Epidermal melanocyte (primary cell): ENCODE results near the gene TRIM38.
"Not testable (repeated sequence)": the region's sequence is repeated elsewhere in the genome, so short reads cannot be mapped to it uniquely, and the experiment has no call there.

Experiments used
- DNase-seq: peaks from one replicate; pipeline ENCODE4 v3.0.0; 2011; ENCODE audit warnings: low spot score; ENCODE audit not compliant: insufficient read length

TRIM38 gene

GRCh38 chr6:25939593-25939992 lies 23.0 kb upstream of the TRIM38 start:
- no peak for DNase-seq

DNA sequence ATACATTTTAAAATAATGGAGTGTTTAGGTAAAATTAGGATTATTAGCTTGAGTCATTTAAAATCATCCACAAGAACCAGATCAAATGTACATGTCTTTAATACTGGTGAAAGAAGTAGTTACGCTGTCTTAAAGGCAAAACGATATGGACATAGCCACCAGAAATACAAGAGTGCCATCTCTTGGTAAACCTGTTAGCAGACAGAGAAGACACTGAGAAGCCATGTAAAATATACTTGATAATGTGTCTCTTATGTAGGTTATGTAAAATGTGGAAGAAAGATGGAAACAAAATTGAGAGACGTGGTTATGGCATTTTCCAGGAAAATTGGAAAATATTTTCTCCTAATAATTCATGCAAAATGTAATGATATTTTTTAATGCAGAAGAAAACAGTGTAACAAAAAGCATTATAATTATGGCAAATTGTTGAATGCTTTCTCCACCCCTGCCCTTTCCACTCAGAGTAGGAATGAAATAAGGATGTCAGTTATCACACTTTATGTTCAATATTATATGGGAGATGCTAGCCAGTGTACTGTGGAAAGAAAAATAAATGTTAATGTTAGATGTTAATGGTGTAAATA lies 19.9 kb upstream of the TRIM38 start:
- no peak for DNase-seq

- DNase-seq: no peak
These were observed 18.7 kb upstream of the TRIM38 start for GRCh38 chr6:25943887-25944286.

- no peak for DNase-seq
These were observed 17.7 kb upstream of the TRIM38 start for GRCh38 chr6:25944688-25945574.

DNA sequence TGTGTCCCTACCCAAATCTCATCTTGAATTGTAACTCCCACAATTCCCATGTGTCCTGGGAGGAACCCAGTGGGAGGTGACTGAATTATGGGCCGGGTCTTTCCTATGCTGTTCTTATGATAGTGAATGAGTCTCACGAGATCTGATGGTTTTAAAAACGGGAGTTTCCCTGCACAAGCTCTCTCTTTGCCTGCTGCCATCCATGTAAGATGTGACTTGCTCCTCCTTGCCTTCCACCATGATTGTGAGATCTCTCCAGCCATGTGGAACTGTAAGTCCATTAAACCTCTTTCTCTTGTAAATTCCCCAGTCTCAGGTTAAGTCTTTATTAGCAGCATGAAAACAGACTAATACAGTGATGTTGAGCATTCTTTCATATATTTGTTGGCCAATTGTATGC lies 16.9 kb upstream of the TRIM38 start:
- not testable (repeated sequence) for DNase-seq

DNA sequence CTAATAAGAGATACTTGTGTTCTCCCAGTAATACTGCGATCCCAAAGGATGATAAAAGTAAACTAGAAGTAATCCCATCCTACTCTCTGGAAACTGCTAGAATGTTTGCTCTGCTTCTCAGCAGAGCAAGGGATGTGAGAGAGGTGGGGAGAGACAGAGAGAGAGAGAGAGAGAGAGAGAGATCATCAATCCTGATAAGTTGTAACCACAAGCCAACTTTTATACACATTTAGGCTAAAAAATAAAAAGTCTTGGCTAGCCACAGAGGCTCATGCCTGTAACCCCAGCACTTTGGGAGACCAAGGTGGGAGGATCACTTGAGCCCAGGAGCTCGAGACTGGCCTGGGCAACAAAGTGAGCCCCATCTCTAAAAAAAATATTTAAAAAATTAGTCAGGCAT lies 16.0 kb upstream of the TRIM38 start:
- no peak for DNase-seq

GRCh38 chr6:25947492-25947891 lies 15.1 kb upstream of the TRIM38 start:
- DNase-seq: not testable (repeated sequence)

DNA sequence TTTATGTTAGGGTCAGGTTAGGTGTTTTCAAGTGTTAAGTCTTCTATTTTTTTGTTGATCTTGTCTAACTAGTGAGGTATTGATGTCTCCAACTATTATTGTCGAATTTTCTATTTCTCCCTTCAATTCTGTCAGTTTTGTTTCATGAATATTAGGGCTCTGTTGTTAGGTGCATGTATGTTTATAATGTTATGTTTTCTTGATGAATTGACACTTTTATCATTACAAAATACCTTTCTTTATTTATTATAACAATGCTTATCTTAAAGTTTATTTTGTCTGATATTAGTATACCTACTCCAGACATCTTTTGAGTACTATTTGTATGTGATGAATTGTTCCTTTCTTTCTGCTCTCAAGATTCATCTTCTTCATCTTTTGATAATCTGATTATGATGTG lies 12.9 kb upstream of the TRIM38 start:
- DNase-seq: no peak

- no peak for DNase-seq
These were observed 12.3 kb upstream of the TRIM38 start for GRCh38 chr6:25950297-25950696.

DNA sequence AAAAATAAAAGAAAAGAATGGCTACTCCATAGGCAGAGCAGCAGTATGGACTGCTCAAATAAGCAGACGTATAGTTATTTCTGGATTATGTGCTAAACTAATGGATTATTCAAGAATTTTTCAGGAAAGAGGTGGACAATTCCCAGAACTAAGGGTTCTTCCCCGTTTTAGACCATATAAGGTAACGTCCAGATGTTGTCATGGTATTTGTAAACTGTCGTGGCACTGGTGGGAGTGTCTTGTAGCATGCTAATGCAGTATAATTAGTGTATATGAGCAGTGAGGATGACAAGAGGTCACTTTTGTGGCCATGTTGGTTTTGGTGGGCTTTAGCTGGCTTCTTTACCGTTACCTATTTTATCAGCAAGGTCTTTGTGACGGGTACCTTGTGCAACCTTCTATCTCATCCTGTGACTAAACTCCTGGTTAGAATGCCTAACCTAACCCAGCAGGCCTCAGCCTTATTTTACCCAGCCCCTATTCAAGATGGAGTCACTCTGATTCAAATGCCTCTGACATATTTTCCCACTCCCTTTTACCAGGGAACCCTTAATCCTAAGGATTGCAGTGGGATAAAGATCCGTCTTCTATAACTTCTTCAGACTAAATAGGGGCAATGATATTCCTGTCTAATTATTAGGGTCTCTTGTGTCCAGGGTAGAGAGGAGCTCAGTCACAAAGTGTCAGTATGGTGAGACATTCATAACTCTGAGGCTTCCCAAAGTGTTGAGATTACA lies 11.1 kb upstream of the TRIM38 start:
- DNase-seq: no peak

- DNase-seq: no peak
These were observed 10.1 kb upstream of the TRIM38 start for GRCh38 chr6:25952535-25952934.

DNA sequence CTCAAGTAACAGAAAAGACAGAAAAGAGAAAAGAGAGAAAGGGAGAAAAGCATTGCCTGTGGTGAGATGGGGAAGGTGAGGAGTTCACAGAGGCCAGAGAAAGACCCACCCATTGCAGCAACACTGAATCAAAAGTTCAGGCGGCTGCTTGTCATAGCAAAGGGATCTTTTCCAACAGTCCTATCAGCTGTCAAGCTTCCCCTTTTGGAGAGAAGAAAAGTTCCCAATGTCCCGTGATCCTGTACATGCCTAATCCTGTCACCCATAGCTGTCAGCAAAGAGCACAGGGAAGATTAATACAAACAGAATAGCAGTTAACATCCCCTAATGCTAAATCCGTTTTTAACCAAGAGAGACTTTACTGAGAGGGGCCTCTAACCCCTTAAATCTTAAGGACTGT lies 8.9 kb upstream of the TRIM38 start:
- no peak for DNase-seq

- no peak for DNase-seq
These were observed 7.8 kb upstream of the TRIM38 start for GRCh38 chr6:25954756-25955155.

DNA sequence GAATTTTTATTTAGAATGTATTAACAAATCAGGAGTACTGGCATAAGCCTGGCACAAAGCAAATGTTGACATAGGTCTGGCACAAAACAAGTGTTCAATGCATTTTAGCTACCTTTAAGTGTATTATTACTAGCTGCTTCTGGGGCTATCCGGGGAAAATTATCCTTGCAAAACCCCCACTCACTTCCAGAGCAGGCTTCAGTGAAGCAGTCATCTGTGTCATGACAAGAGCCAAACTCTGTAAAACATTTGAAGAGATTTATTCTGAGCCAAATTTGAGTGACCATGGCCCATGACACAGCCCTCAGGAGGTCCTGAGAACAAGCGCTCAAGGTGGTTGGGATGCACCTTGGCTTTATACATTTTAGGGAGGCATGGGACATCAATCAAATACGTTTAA lies 6.4 kb upstream of the TRIM38 start:
- no peak for DNase-seq

DNA sequence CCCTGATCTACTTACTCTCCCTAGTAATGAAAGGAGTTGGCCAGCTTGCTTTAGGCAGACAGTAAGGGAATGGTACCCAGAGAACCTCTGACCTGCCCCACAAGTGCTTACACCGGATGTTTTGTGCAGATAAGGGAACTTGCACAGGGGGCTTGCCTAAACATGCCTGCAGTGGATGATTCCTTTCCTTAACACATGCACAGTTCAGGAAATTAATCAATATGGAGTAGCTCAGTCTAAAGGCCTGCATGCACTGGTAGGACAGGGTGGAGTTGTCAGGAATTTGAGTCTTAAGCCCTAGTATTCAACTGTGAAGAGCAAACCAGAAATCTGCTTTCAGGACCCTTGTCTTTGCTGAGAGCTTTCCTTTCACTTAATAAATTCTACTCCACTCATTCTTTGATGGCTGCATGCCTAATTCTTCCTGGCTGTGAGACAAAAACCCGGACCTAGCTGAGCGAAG lies 3.9 kb upstream of the TRIM38 start:
- no peak for DNase-seq

- no peak for DNase-seq
These were observed 2.6 kb upstream of the TRIM38 start for GRCh38 chr6:25959890-25960536.

GRCh38 chr6:25960734-25961133 lies 1.9 kb upstream of the TRIM38 start:
- DNase-seq: no peak

- DNase-seq: no peak
These were observed 918 bp upstream of the TRIM38 start for GRCh38 chr6:25961619-25962148.

GRCh38 chr6:25963426-25964123 lies 973 bp downstream of the TRIM38 start:
- DNase-seq: no peak

GRCh38 chr6:25965058-25965457 lies 2.5 kb downstream of the TRIM38 start:
- no peak for DNase-seq

DNA sequence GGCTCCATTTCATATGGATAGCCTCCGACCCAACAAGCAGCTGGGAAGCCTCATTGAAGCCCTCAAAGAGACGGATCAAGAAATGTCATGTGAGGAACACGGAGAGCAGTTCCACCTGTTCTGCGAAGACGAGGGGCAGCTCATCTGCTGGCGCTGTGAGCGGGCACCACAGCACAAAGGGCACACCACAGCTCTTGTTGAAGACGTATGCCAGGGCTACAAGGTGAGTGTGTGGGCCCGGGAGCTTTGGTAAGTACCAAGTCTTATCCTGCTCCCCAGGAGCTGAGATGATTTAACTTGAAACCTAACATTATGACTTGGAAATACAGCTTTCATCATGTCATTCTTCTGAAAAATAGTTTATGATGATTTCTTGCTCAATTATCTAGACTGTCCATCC lies 4.1 kb downstream of the TRIM38 start:
- no peak for DNase-seq
